HepG2 (cell line): ENCODE results near the gene ICAM5. TPM values are rescaled to one million over a fixed set of nuclear protein-coding genes. Genes with fewer than 3 reads are reported as not detected.

Experiments
- BATF2 ChIP-seq: sonication (generic); formaldehyde crosslinking; IDR thresholded peaks from 2 replicates; pipeline ENCODE4 v1.8.0; 2022; ENCODE audit warnings: mild to moderate bottlenecking, missing genetic modification reagents, moderate library complexity
- BHLHE40 ChIP-seq: IDR thresholded peaks from 2 replicates; pipeline ENCODE4 v1.6.1; 2011; ENCODE audit warnings: low read length, improper control_type of control experiment
- CENPT ChIP-seq: sonication (generic); formaldehyde crosslinking; IDR thresholded peaks from 2 replicates; pipeline ENCODE4 v1.8.0; 2022; ENCODE audit warnings: low read depth, mild to moderate bottlenecking, moderate library complexity, missing genetic modification reagents
- GTF3A ChIP-seq: sonication (generic); formaldehyde crosslinking; conservative IDR thresholded peaks from 2 replicates; pipeline ENCODE4 v1.4.0; 2020; ENCODE audit warnings: mild to moderate bottlenecking, missing genetic modification reagents
- PHF21A ChIP-seq: sonication (generic); formaldehyde crosslinking; IDR thresholded peaks from 2 replicates; pipeline ENCODE4 v1.5.0; 2020; ENCODE audit warnings: mild to moderate bottlenecking, missing genetic modification reagents
- POLR2G ChIP-seq: fragments of 200-400 bp; formaldehyde crosslinking; IDR thresholded peaks from 2 replicates; pipeline ENCODE4 v1.6.1; 2018; ENCODE audit warnings: mild to moderate bottlenecking, low read depth, low read length, moderate library complexity
- ZNF207 ChIP-seq: fragments of 450-650 bp; IDR thresholded peaks from 2 replicates; pipeline ENCODE4 v1.6.1; 2016; ENCODE audit warnings: antibody characterized with exemption, borderline replicate concordance
- ZNF512B ChIP-seq: sonication (generic); formaldehyde crosslinking; IDR thresholded peaks from 2 replicates; pipeline ENCODE4 v1.5.1; 2020; ENCODE audit warnings: missing genetic modification reagents, mild to moderate bottlenecking, borderline replicate concordance
- polyA plus RNA-seq, 8 experiments: library from polyadenylated mRNA; depleted of rRNA in 3 of 8; stranded (reverse) in 7 of 8; unstranded in 1 of 8; fragments of >200 nt; fragmentation: Illumina TruSeq in 4 of 8; extraction: Trizol in 4 of 8; gene quantifications; 2 replicates each; pipeline versions ENCODE4 v1.2.1 to v1.2.3, GENCODE V29; 2011 to 2016; ENCODE audit warnings: low read depth in 4 of 8, missing spikeins in 1 of 8, mixed read lengths in 1 of 8; ENCODE audit not compliant: insufficient read depth in 1 of 8
- total RNA-seq, 5 experiments: library from RNA; depleted of rRNA; stranded (reverse); fragments of >200 nt; fragmentation: Illumina TruSeq; extraction: Trizol; gene quantifications; 2 replicates each; pipeline ENCODE4 v1.2.3, GENCODE V29; 2016; ENCODE audit warnings: low read depth in 1 of 5
- TF ChIP-seq, protein P1 (sequence below): sonication (generic); formaldehyde crosslinking; IDR thresholded peaks from 2 replicates; pipeline ENCODE4 v1.4.0; 2020; ENCODE audit warnings: mild to moderate bottlenecking, missing genetic modification reagents
- TF ChIP-seq, protein P2 (sequence below): sonication (generic); formaldehyde crosslinking; IDR thresholded peaks from 2 replicates; pipeline ENCODE4 v1.4.0; 2020; ENCODE audit warnings: missing genetic modification reagents, mild to moderate bottlenecking, borderline replicate concordance

Gene ICAM5
- total and polyA plus RNA-seq, 2 of the 13 experiments (the other 11 are each of a cell fraction or from before 2014, with no cell fraction given): 0.46 to 1.6 TPM

- TF ChIP-seq, protein P1, sequence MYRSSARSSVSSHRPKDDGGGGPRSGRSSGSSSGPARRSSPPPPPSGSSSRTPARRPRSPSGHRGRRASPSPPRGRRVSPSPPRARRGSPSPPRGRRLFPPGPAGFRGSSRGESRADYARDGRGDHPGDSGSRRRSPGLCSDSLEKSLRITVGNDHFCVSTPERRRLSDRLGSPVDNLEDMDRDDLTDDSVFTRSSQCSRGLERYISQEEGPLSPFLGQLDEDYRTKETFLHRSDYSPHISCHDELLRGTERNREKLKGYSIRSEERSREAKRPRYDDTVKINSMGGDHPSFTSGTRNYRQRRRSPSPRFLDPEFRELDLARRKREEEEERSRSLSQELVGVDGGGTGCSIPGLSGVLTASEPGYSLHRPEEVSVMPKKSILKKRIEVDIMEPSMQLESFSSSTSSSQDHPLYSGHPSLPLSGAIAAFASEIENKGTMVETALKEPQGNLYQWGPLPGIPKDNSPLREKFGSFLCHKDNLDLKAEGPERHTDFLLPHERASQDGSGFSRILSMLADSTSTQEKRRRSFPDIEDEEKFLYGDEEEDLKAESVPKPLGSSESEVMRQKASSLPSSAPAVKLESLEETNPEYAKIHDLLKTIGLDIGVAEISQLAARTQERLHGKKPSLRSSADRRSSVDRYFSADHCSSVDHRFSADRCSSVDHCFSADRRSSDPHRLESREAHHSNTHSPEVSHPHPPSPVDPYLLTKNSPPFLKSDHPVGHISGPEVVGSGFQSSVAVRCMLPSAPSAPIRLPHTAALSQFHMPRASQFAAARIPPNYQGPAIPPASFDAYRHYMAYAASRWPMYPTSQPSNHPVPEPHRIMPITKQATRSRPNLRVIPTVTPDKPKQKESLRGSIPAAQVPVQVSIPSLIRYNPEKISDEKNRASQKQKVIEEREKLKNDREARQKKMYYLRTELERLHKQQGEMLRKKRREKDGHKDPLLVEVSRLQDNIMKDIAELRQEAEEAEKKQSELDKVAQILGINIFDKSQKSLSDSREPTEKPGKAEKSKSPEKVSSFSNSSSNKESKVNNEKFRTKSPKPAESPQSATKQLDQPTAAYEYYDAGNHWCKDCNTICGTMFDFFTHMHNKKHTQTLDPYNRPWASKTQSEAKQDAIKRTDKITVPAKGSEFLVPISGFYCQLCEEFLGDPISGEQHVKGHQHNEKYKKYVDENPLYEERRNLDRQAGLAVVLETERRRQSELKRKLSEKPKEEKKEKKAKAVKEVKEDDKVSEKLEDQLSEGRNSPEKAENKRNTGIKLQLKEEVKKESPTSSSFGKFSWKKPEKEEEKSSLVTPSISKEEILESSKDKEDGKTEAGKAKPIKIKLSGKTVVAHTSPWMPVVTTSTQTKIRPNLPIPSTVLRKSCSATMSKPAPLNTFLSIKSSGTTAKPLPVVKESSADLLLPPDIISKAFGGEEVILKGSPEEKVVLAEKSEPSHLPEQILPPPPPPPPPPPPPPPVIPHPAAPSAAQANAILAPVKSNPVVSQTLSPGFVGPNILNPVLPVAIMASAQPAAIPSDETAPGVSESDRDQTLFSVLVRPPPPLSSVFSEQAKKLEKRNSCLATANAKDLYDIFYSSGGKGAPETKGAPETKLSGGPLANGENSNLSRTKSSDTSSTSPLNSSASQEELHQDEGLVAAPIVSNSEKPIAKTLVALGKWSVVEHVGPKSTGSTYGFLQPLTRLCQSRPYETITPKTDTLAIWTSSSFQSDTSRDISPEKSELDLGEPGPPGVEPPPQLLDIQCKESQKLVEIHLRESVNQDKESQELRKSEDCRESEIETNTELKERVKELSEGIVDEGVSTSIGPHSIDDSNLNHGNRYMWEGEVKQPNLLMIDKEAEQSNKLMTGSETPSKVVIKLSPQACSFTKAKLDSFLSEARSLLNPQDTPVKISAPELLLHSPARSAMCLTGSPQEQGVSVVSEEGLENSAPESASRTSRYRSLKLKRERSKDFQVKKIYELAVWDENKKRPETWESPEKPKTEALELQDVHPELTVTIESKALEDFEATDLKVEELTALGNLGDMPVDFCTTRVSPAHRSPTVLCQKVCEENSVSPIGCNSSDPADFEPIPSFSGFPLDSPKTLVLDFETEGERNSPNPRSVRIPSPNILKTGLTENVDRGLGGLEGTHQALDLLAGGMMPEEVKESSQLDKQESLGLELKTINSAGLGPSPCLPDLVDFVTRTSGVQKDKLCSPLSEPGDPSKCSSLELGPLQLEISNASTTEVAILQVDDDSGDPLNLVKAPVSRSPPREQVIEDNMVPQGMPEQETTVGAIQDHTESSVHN (CRISPR knock-in tag): no peak
- TF ChIP-seq, protein P2, sequence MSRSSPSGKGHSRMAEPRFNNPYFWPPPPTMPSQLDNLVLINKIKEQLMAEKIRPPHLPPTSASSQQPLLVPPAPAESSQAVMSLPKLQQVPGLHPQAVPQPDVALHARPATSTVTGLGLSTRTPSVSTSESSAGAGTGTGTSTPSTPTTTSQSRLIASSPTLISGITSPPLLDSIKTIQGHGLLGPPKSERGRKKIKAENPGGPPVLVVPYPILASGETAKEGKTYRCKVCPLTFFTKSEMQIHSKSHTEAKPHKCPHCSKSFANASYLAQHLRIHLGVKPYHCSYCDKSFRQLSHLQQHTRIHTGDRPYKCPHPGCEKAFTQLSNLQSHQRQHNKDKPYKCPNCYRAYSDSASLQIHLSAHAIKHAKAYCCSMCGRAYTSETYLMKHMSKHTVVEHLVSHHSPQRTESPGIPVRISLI (CRISPR knock-in tag): no peak
- TF ChIP-seq PHF21A (CRISPR knock-in tag): peak; percentile 17; the same call in 1 of the 2 replicates
- no peak for TF ChIP-seq CENPT (CRISPR knock-in tag)
- TF ChIP-seq ZNF207: 0 out of 2 replicates have a peak, but pooled peaks have one; percentile 28
- 0 out of 2 replicates have a peak, but pooled peaks have one; percentile 23 for TF ChIP-seq ZNF512B (CRISPR knock-in tag)
- 0 out of 2 replicates have a peak, but pooled peaks have one; percentile 54 for TF ChIP-seq GTF3A
- peak; percentile 93 for TF ChIP-seq POLR2G
- TF ChIP-seq BHLHE40: peak; percentile 89
- TF ChIP-seq BATF2: peak; percentile 54; the same call in 1 of the 2 replicates
Observed at GRCh38 chr19:10315335-10316214, 25.8 kb downstream of the ICAM5 start, which contains the start of gene FDX2 (continued).
